GM12878 (cell line): ENCODE data around the gene LDB2. TPM values are rescaled to one million over a fixed set of nuclear protein-coding genes. Genes with fewer than 3 reads are reported as not detected.

Source experiments
- ATAC-seq: fragments of 200-7000 bp; cut with Tn5 transposase; 3 replicates; pipeline ENCODE4 v1.9.1; 2020; ENCODE audit warnings: mild to moderate bottlenecking, moderate library complexity
- BruUV-seq: library from RNA; stranded (reverse); fragments of 400-500 nt; replicated peaks from 2 replicates; lab custom pipeline; 2021; lab: Mats Ljungman, UMichigan
- CTCF ChIA-PET: fragments of 300-600 bp; sonication (Branson Sonifier 250); formaldehyde crosslinking; extraction: SDS; loops from one replicate; lab custom pipeline; 2021; ENCODE audit warnings: inconsistent platforms; lab: Yijun Ruan, JAX
- POLR2A ChIA-PET: fragments of 350-600 bp; formaldehyde crosslinking; extraction: SDS; loops from one replicate; lab custom pipeline; 2021; ENCODE audit warnings: inconsistent platforms; lab: Charles Lee
- RAD21 ChIA-PET: fragments of 300-600 bp; sonication (Branson Sonifier 250); formaldehyde crosslinking; loops from one replicate; lab custom pipeline; 2023; ENCODE audit warnings: antibody characterized with exemption; ENCODE audit not compliant: unreplicated experiment; lab: Charles Lee
- SMC1A ChIA-PET: fragments of 300-600 bp; sonication (Branson Sonifier 250); formaldehyde crosslinking; loops from one replicate; lab custom pipeline; 2023; ENCODE audit not compliant: unreplicated experiment, uncharacterized antibody; lab: Charles Lee
- DNase-seq: peaks from one replicate; pipeline ENCODE4 v3.0.0-alpha.2; 2011; ENCODE audit warnings: low read depth, low spot score
- FAIRE-seq: peaks from 3 replicates; lab custom pipeline; 2011; peaks lifted over from hg19 to GRCh38; lab: Jason Lieb, UNC
- H2AFZ ChIP-seq: 2 replicates; pipeline ENCODE4 v1.6.0; 2011; ENCODE audit warnings: low read depth, low read length, control low read depth; ENCODE audit not compliant: control insufficient read depth
- H3K27ac ChIP-seq: 2 replicates; pipeline ENCODE4 v1.5.1; 2011; ENCODE audit warnings: control low read depth; ENCODE audit not compliant: control insufficient read depth, insufficient read depth
- H3K27me3 ChIP-seq, 2 experiments: replicated peaks in 1 of 2; 2 replicates each; pipeline versions ENCODE4 v1.6.0 to v1.6.1; 2011; ENCODE audit warnings: low read length in 1 of 2; ENCODE audit not compliant: control insufficient read depth in 2 of 2, insufficient read depth in 2 of 2
- H3K36me3 ChIP-seq, 2 experiments: 2 replicates each; pipeline ENCODE4 v1.5.1; 2011; ENCODE audit warnings: low read length in 1 of 2; ENCODE audit not compliant: control insufficient read depth in 2 of 2, insufficient read depth in 2 of 2
- H3K4me1 ChIP-seq: 2 replicates; pipeline ENCODE4 v1.6.1; 2011; ENCODE audit warnings: mild to moderate bottlenecking, low read length, moderate library complexity, mixed read lengths; ENCODE audit not compliant: control insufficient read depth, insufficient read depth
- H3K4me2 ChIP-seq: 2 replicates; pipeline ENCODE4 v1.6.0; 2011; ENCODE audit warnings: control low read depth; ENCODE audit not compliant: control insufficient read depth, insufficient read depth
- H3K4me3 ChIP-seq: fragments of 200-600 bp; sonication (generic); 2 replicates; pipeline ENCODE4 v1.5.1; 2016
- H3K79me2 ChIP-seq: 2 replicates; pipeline ENCODE4 v1.6.0; 2011; ENCODE audit warnings: low read length; ENCODE audit not compliant: control insufficient read depth, insufficient read depth
- H3K9ac ChIP-seq: 2 replicates; pipeline ENCODE4 v1.8.0; 2011; ENCODE audit warnings: low read length, control low read depth, mixed read lengths; ENCODE audit not compliant: control insufficient read depth, insufficient read depth
- H3K9me3 ChIP-seq: replicated peaks from 3 replicates; pipeline ENCODE4 v1.5.1; 2011; ENCODE audit warnings: mild to moderate bottlenecking, low read length; ENCODE audit not compliant: control insufficient read depth, insufficient read depth
- H4K20me1 ChIP-seq: 2 replicates; pipeline ENCODE4 v1.6.0; 2011; ENCODE audit not compliant: control insufficient read depth, insufficient read depth
- ASH2L ChIP-seq: fragments of 300-600, 200-600 bp; sonication (generic); IDR thresholded peaks from 2 replicates; pipeline ENCODE4 v1.6.1; 2017; ENCODE audit warnings: low read depth, mild to moderate bottlenecking, borderline replicate concordance
- CHD2 ChIP-seq: IDR thresholded peaks from 2 replicates; pipeline ENCODE4 v1.6.1; 2011; ENCODE audit warnings: low read depth, low read length, improper control_type of control experiment, borderline replicate concordance
- CTCF ChIP-seq, 3 experiments: IDR thresholded peaks in 2 of 3; conservative IDR thresholded peaks in 1 of 3; 2 replicates each; pipeline ENCODE4 v1.5.1; 2011; ENCODE audit warnings: low read depth in 3 of 3, low read length in 3 of 3, mild to moderate bottlenecking in 3 of 3, control low read depth in 2 of 3, moderate library complexity in 2 of 3, inconsistent platforms in 1 of 3, mixed read lengths in 1 of 3; ENCODE audit not compliant: control insufficient read depth in 2 of 3, insufficient read depth in 1 of 3; ENCODE audit errors: extremely low read depth in 1 of 3
- FOXK2 ChIP-seq: fragments of 450-650 bp; IDR thresholded peaks from 2 replicates; pipeline ENCODE4 v1.6.1; 2017; ENCODE audit warnings: mild to moderate bottlenecking, moderate library complexity
- GATAD2B ChIP-seq: fragments of 450-650 bp; conservative IDR thresholded peaks from 2 replicates; pipeline ENCODE4 v1.6.1; 2017; ENCODE audit warnings: low read depth, mild to moderate bottlenecking, moderate library complexity
- HDGF ChIP-seq: fragments of 450-650 bp; IDR thresholded peaks from 2 replicates; pipeline ENCODE4 v1.6.1; 2016; ENCODE audit warnings: antibody characterized with exemption
- JUNB ChIP-seq: IDR thresholded peaks from 2 replicates; pipeline ENCODE4 v1.6.1; 2016; ENCODE audit warnings: antibody characterized with exemption, mild to moderate bottlenecking
- LARP7 ChIP-seq: fragments of 450-650 bp; IDR thresholded peaks from 2 replicates; pipeline ENCODE4 v1.6.1; 2017; ENCODE audit warnings: mild to moderate bottlenecking
- MYC ChIP-seq: IDR thresholded peaks from 2 replicates; pipeline ENCODE4 v1.6.1; 2011; ENCODE audit warnings: mild to moderate bottlenecking, low read length, moderate library complexity, inconsistent platforms; ENCODE audit not compliant: insufficient read depth, insufficient replicate concordance, insufficient read length, severe bottlenecking
- PKNOX1 ChIP-seq: fragments of 450-650 bp; IDR thresholded peaks from 2 replicates; pipeline ENCODE4 v1.6.1; 2016; ENCODE audit warnings: mild to moderate bottlenecking
- SIX5 ChIP-seq: IDR thresholded peaks from 2 replicates; pipeline ENCODE4 v1.6.1; 2011; ENCODE audit warnings: mild to moderate bottlenecking, low read depth, low read length, moderate library complexity; ENCODE audit not compliant: severe bottlenecking
- SPI1 ChIP-seq: IDR thresholded peaks from 2 replicates; pipeline ENCODE4 v1.6.1; 2011; ENCODE audit warnings: low read depth, mild to moderate bottlenecking, low read length, moderate library complexity, borderline replicate concordance; ENCODE audit not compliant: insufficient read depth
- STAT3 ChIP-seq: IDR thresholded peaks from 2 replicates; pipeline ENCODE4 v1.6.1; 2011; ENCODE audit warnings: low read depth, low read length, improper control_type of control experiment
- TAF1 ChIP-seq: IDR thresholded peaks from 2 replicates; pipeline ENCODE4 v1.6.1; 2011; ENCODE audit warnings: mild to moderate bottlenecking, low read depth, low read length, borderline replicate concordance
- WGBS: methylation state at CpG from one replicate; pipeline ENCODE4 v1.1.6; 2016; ENCODE audit warnings: low lambda C conversion rate; ENCODE audit not compliant: insufficient replicate concordance, insufficient coverage; ENCODE audit errors: missing lambda C conversion rate; 5-methylcytosine and 5-hydroxymethylcytosine counted together
- in situ Hi-C: fragments of 300-500 bp; cut with MboI; formaldehyde crosslinking; loops from 9 replicates; pipeline ENCODE4 v1.14.3; 2018; ENCODE audit warnings: mixed read lengths
- intact Hi-C: fragments of 100-400 bp; cut with micrococcal nuclease; formaldehyde crosslinking; loops from one replicate; pipeline ENCODE4 v1.14.2; 2022; ENCODE audit not compliant: unreplicated experiment
- polyA plus RNA-seq, 11 experiments: library from polyadenylated mRNA; depleted of rRNA in 4 of 11; unstranded in 6 of 11; stranded (reverse) in 5 of 11; fragments of >200 nt; fragmentation: Nextera tagmentation in 4 of 11; fragmentation: Illumina TruSeq in 1 of 11; extraction: Ambion mirVana in 4 of 11; extraction: Trizol in 1 of 11; gene quantifications; 1 replicate in 1 of 11; 2 replicates in 10 of 11; pipeline versions ENCODE4 v1.2.1 to v1.2.3, GENCODE V29; 2011 to 2016; ENCODE audit warnings: inconsistent platforms in 2 of 11, missing spikeins in 2 of 11, low read depth in 1 of 11
- total RNA-seq, 4 experiments: library from RNA; depleted of rRNA in 3 of 4; stranded (reverse); fragments of >200 nt in 3 of 4; fragmentation: Illumina TruSeq in 1 of 4; extraction: Trizol in 1 of 4; gene quantifications; 2 replicates each; pipeline versions ENCODE4 v1.2.1 to v1.2.3, GENCODE V29; 2013 to 2021
- TF ChIP-seq, protein P1 (sequence below): IDR thresholded peaks from 2 replicates; pipeline ENCODE4 v1.6.1; 2011; ENCODE audit warnings: low read depth, mild to moderate bottlenecking, low read length, moderate library complexity, borderline replicate concordance; ENCODE audit errors: extremely low read depth

Gene LDB2
- total and polyA plus RNA-seq, 10 of the 15 experiments (the other 5 are each of a cell fraction or from before 2014, with no cell fraction given), result 0.15 TPM; not detected in 9

- Histone ChIP-seq H3K27ac (no peak overlapping the region), H2AFZ (no peak overlapping the region), H3K9me3 (no peaks in the 10 kb centered on the region), H3K4me2 (no peak overlapping the region), H3K9ac (no peak overlapping the region), H3K4me1 (no peaks in the 10 kb centered on the region), H3K36me3 (no peaks in the 10 kb centered on the region), H4K20me1 (no peaks in the 10 kb centered on the region), H3K27me3 (no peaks in the 10 kb centered on the region), H3K4me3 (no peak overlapping the region), H3K79me2 (no peaks in the 10 kb centered on the region)
- ChIA-PET POLR2A (no interaction called here), CTCF (no interaction called here), RAD21 (no interaction called here), SMC1A (no interaction called here)
- no peak for DNase-seq
- no peak for FAIRE-seq
- BruUV-seq, result no TSS peak
- intact Hi-C loops, result no loop called here
- no peak for ATAC-seq
- 11% methylated on average over 2 of the region's 2 CpGs for WGBS
- in situ Hi-C loops, result no loop called here
- no peak for TF ChIP-seq CHD2
- TF ChIP-seq ASH2L, result no peak
- no peak for TF ChIP-seq SPI1
- TF ChIP-seq MYC, result no peak
- no peak for TF ChIP-seq GATAD2B
- no peak for TF ChIP-seq HDGF
- TF ChIP-seq LARP7, result no peak
- no peak for TF ChIP-seq TAF1
- TF ChIP-seq, protein P1, sequence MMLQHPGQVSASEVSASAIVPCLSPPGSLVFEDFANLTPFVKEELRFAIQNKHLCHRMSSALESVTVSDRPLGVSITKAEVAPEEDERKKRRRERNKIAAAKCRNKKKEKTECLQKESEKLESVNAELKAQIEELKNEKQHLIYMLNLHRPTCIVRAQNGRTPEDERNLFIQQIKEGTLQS, result no peak
- no peak for TF ChIP-seq CTCF (IDR thresholded peaks at IDR 0.05 in 2 of 3, conservative IDR thresholded peaks at IDR 0.05 in 1 of 3; ENCODE audit: control insufficient read depth in 2 of 3, extremely low read depth in 1 of 3, insufficient read depth in 1 of 3, low read depth in 3 of 3, low read length in 3 of 3)
- no peak for TF ChIP-seq PKNOX1
- TF ChIP-seq STAT3, result no peak
- no peak for TF ChIP-seq SIX5
- TF ChIP-seq FOXK2, result no peak
- TF ChIP-seq JUNB, result no peak
These were observed 44.8 kb downstream of the LDB2 start for GRCh38 chr4:16853640-16854039.
